ENCODE measurements around the gene COL4A1.

Gene COL4A1

GRCh38 chr13:110342474-110342873 is 35.5 kb upstream of the COL4A1 start:
- no peak for TF ChIP-seq CTCF (IDR thresholded peaks at IDR 0.05; ENCODE audit: low read depth, low read length)
- no peak overlapping the region for H3K4me3 ChIP-seq (replicated peaks in 1 of 2; ENCODE audit: low read depth in 2 of 2, low read length in 2 of 2)
- DNase-seq (ENCODE audit: low read depth in 2 of 2), result no peak

- peak overlapping the region in 1 of 2 donors; percentile 9 for H3K4me3 ChIP-seq (replicated peaks in 1 of 2; ENCODE audit: low read depth in 2 of 2, low read length in 2 of 2)
- peak; percentile 78 to 86 for DNase-seq (ENCODE audit: low read depth in 2 of 2)
- TF ChIP-seq CTCF (IDR thresholded peaks at IDR 0.05; ENCODE audit: low read depth, low read length), result no peak
Measured at GRCh38 chr13:110341445-110342244, 34.7 kb upstream of the COL4A1 start.

GRCh38 chr13:110340812-110341444 is 34.0 kb upstream of the COL4A1 start:
- peak overlapping the region in 1 of 2 donors; percentile 9 for H3K4me3 ChIP-seq (replicated peaks in 1 of 2; ENCODE audit: low read depth in 2 of 2, low read length in 2 of 2)
- peak; percentile 91 to 95 for DNase-seq (ENCODE audit: low read depth in 2 of 2)
- TF ChIP-seq CTCF (IDR thresholded peaks at IDR 0.05; ENCODE audit: low read depth, low read length), result no peak

GRCh38 chr13:110339975-110340550 is 33.1 kb upstream of the COL4A1 start:
- no peak for DNase-seq (ENCODE audit: low read depth in 2 of 2)

GRCh38 chr13:110339263-110339662 is 32.3 kb upstream of the COL4A1 start:
- DNase-seq (ENCODE audit: low read depth in 2 of 2), result no peak
- H3K4me3 ChIP-seq (replicated peaks in 1 of 2; ENCODE audit: low read depth in 2 of 2, low read length in 2 of 2), result no peak overlapping the region
- TF ChIP-seq CTCF (IDR thresholded peaks at IDR 0.05; ENCODE audit: low read depth, low read length), result no peak

More at GRCh38 chr13:110339975-110340550, 33.1 kb upstream of the COL4A1 start:
- no peak for TF ChIP-seq CTCF (IDR thresholded peaks at IDR 0.05; ENCODE audit: low read depth, low read length)
- H3K4me3 ChIP-seq (replicated peaks in 1 of 2; ENCODE audit: low read depth in 2 of 2, low read length in 2 of 2), result peak overlapping the region in 1 of 2 donors; percentile 9

- DNase-seq (ENCODE audit: low read depth in 2 of 2), result peak; percentile 84 to 96
- no peak for TF ChIP-seq CTCF (IDR thresholded peaks at IDR 0.05; ENCODE audit: low read depth, low read length)
- H3K4me3 ChIP-seq (replicated peaks in 1 of 2; ENCODE audit: low read depth in 2 of 2, low read length in 2 of 2), result no peak overlapping the region
Measured at GRCh38 chr13:110338441-110339101, 31.6 kb upstream of the COL4A1 start.
